G401.6 (cell line): ENCODE results near the gene CR1.
"Not testable (repeated sequence)": the region's sequence is repeated elsewhere in the genome, so short reads cannot be mapped to it uniquely, and the experiment has no call there.

ENCODE experiments used
- FAIRE-seq: peaks from 2 replicates; lab custom pipeline; 2012; peaks lifted over from hg19 to GRCh38; lab: Jason Lieb, UNC

The CR1 gene

DNA sequence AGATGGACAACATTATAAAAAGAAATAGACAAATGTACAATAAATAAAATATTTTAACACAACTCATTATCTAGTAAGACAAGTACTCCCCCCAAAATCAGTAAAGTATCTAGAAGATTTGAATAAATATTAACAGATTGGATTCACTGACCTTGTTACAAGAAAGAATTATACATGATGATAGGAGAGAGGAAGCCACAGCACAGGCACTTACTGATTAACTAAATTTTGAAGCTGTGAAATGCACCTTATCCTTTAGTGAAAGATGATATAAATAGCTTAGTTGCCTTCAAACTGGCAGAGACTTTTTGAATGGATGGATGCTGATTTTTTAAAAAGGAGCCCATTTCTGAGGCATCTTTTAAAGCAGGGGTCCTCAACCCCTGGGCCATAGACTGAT is 8.5 kb downstream of the CR1 start:
- no peak for FAIRE-seq

GRCh38 chr1:207510444-207510843 is 14.5 kb downstream of the CR1 start:
- FAIRE-seq = no peak

- FAIRE-seq = peak; percentile 74
Observed at GRCh38 chr1:207514890-207515289, 18.9 kb downstream of the CR1 start.

- peak; percentile 68 for FAIRE-seq
Observed at GRCh38 chr1:207516729-207517128, 20.8 kb downstream of the CR1 start.

- peak; percentile 63 for FAIRE-seq
Observed at GRCh38 chr1:207518608-207519236, 22.8 kb downstream of the CR1 start.

- FAIRE-seq = no peak
Observed at GRCh38 chr1:207519505-207520399, 23.8 kb downstream of the CR1 start.

DNA sequence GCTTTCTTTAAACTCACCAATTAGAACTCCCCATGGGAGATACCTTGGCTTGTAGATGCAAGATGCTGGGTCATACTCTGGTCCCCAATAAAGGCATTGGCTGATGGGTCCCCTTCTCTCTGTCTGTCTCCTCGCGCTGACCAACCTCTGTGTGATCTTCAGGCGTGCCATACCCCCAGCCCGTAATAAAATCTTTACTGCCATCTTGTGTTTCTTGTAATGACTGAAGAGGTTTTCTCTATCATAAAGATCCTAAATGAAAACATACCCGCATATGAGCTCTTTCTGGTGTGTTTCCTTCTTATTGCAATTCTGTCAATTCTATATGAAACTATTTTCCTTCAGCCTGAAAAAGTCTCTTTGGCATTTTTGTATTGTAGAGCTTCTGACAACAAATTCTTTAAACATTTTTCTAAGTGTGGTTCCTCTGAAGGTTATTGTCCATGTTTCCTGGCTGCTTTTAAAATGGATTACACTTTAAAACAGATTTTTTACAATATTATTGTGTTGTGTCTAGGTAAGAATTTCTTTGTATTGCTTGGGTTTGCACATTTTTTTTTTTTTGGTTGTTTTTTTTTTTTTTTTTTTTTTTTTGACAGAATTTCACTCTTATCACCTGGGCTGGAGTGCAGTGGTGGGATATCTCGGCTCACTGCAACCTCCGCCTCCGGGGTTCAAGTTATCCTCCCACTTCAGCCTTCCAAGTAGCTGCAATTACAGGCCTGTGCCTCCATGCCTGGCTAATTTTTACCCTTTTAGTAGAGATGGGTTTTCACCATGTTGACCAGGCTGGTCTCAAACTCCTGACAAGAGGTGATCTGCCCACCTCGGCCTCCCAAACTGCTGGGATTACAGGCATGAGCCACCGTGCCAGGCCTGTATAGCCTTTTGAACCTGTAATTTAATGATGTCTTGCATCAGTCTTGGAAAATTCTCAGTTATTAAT is 24.7 kb downstream of the CR1 start:
- FAIRE-seq = not testable (repeated sequence)

- FAIRE-seq = not testable (repeated sequence)
Observed at GRCh38 chr1:207525239-207525638, 29.3 kb downstream of the CR1 start.

- not testable (repeated sequence) for FAIRE-seq
Observed at GRCh38 chr1:207528401-207528800, 32.4 kb downstream of the CR1 start.

GRCh38 chr1:207536263-207536662 is 40.3 kb downstream of the CR1 start:
- FAIRE-seq = not testable (repeated sequence)

DNA sequence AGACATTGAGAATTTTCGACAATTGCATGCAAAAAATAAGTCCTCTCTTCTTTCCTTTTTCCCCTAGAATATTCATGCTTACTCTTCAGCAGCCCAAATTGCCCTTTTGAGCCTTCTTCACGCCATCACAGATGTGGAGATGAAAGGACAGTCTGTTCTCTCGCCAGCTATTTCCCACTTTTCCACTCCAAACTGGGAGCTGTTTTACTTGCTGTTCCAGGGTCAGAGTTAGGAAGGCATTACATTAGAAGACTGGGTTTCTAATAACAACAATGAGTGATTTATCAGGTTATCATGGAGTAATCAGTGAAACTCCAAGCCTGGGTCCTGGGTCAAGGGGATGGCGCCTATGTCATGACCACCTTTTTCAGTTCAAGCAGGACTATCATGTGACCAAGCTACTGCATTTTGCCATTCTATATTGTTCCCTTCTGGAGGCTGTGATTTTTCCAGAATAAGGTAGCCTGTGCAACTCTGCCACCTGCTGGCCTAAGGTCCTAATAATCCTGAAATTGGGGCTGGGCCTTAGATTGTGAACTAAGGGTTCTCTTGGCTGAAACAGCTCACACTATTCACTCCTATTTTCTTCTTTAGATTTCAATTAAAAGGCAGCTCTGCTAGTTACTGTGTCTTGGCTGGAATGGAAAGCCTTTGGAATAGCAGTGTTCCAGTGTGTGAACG is 50.9 kb downstream of the CR1 start:
- FAIRE-seq = not testable (repeated sequence)

GRCh38 chr1:207554823-207555222 is 58.9 kb downstream of the CR1 start:
- FAIRE-seq = not testable (repeated sequence)

DNA sequence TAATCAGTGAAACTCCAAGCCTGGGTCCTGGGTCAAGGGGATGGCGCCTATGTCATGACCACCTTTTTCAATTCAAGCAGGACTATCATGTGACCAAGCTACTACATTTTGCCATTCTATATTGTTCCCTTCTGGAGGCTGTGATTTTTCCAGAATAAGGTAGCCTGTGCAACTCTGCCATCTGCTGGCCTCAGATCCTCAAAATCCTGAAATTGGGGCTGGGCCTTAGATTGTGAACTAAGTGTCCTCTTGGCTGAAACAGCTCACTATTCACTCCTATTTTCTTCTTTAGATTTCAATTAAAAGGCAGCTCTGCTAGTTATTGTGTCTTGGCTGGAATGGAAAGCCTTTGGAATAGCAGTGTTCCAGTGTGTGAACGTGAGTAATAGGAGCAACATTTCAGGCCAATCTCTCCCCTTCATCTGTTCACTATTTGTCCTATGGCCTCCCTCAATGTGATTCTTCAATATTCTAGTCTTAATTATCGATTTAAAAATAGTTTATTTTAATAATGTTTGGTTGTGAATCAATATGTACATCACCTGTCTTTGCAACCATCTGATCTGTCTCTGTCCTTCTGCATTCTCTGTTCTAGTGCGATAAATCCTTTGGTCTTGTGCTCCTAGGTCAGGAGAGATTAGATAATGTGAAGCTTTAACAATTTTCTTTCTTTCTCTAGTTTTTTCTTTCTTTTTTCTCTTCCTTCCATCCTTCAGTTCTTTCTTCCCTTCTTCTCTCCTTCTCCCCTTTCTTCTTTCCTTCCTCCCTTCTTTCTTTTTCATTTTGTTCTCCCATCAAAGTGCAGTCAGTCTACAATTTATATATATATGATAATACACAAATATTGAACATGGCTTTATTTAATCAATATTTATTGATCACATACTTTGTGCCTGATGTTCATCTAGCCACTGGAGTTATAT is 69.8 kb downstream of the CR1 start:
- FAIRE-seq = no peak

DNA sequence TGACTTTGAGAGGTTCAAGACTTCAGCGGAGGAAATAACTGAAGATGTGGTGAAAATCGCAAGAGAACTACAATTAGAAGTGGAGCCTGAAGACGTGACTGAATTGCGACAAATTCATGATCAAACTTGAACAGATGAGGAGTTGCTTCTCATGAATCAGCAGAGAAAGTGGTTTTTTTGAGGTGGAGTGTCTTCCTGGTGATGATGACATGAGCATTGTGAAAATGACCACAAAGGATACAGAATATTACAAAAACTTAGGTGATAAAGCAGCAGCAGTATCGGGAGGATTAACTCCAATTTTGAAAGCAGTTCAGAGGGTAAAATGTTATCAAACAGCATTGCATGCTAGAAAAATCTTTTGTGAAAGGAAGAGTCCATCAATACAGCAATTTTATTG is 76.0 kb downstream of the CR1 start:
- FAIRE-seq = not testable (repeated sequence)

DNA sequence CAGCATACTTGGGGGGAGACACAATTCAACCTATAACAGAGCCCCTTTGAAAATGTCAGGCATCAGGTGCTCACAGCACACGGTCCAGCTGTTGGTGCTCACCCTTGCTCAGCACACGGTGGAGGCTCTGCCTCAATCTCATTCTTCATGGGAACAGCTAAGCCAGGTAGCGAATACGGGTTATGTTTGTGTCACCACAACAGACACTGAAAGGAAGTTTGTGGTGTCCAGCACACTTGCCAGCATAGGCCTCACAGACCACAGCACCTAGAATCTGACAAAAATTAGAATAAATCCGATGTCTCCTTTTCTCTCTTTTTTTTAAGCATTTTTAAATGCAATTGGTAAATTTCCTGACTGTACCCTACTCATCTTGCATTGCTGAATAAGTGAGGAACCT is 77.1 kb downstream of the CR1 start:
- FAIRE-seq = not testable (repeated sequence)

DNA sequence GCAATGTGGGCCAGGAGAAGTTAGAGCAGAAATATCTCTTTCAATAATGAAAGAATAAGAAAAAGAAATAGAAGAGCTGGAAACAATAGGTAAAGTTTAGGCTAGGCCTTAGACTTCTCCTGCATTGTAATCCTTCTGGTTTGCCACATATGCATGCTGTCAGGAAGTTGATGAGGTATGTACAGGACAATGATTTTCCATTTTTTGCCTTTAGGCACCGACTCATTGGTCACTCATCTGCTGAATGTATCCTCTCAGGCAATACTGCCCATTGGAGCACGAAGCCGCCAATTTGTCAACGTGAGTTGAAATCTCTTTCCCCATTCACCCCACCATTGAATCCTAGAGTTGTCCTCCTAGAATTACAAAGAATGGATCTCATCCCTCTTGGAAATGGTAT is 79.4 kb downstream of the CR1 start:
- FAIRE-seq = not testable (repeated sequence)

DNA sequence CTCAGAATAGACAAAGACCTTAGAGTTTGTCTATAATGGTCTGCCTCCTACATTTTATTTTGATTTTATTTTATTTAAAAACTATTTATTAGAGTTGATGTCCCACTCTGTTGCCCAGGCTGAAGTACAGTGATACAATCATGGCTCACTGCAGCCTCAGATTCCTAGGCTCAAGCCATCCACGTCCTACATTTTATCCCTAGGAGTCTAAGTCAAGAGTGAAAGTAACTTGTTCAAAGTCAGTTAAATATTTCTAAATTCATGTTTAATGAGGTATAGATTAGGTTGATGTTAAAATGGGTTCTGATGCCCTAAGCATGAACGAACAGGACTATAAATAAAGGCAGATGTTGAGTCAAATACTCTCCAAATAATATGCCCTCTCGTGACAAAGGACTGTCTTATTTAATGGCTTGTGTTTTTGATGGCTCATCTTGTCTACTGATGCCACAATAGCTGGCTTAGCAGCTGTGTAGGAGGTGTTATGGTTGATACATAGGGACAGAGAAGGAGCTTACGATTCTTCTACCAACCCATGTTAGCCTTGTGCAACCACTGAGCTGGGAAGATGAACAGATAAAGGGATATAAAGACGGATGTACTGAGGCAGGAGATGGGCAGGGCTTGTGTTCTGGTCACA is 83.0 kb downstream of the CR1 start:
- FAIRE-seq = no peak

GRCh38 chr1:207579436-207579799 is 83.5 kb downstream of the CR1 start:
- no peak for FAIRE-seq

GRCh38 chr1:207581496-207582153 is 85.7 kb downstream of the CR1 start:
- no peak for FAIRE-seq

DNA sequence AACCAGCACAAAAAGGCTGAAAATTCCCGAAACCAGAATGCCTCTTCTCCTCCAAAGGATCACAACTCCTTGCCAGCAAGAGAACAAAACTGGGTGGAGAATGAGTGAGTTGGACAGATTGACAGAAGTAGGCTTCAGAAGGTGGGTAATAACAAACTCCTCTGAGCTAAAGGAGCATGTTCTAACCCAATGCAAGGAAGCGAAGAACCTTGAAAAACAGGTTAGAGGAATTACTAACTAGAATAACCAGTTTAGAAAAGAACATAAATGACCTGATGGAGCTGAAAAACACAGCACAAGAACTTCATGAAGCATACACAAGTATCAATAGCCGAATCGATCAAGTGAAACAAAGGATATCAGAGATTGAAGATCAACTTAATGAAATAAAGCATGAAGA is 93.5 kb downstream of the CR1 start:
- FAIRE-seq = not testable (repeated sequence)
